IPS-15b (cell line): Measurements from ENCODE around the gene PGLYRP1.

Experiments used
- H3K27me3 ChIP-seq: one replicate; pipeline ENCODE4 v1.6.1; 2013; ENCODE audit warnings: low read length; ENCODE audit not compliant: control insufficient read depth, insufficient read depth
- H3K36me3 ChIP-seq: one replicate; pipeline ENCODE4 v1.6.1; 2013; ENCODE audit warnings: low read length; ENCODE audit not compliant: control insufficient read depth, insufficient read depth
- H3K4me1 ChIP-seq: one replicate; pipeline ENCODE4 v1.6.1; 2013; ENCODE audit warnings: mild to moderate bottlenecking, low read length; ENCODE audit not compliant: control insufficient read depth, insufficient read depth
- H3K4me3 ChIP-seq: one replicate; pipeline ENCODE4 v1.5.1; 2013; ENCODE audit warnings: low read depth, low read length
- H3K9ac ChIP-seq: one replicate; pipeline ENCODE4 v1.6.1; 2013; ENCODE audit warnings: low read depth, mild to moderate bottlenecking, low read length
- H3K9me3 ChIP-seq: one replicate; pipeline ENCODE4 v1.6.1; 2013; ENCODE audit warnings: mild to moderate bottlenecking, low read length; ENCODE audit not compliant: control insufficient read depth, insufficient read depth

Gene PGLYRP1, protein sequence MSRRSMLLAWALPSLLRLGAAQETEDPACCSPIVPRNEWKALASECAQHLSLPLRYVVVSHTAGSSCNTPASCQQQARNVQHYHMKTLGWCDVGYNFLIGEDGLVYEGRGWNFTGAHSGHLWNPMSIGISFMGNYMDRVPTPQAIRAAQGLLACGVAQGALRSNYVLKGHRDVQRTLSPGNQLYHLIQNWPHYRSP

GRCh38 chr19:46022431-46023310, at the start of gene PGLYRP1:
Gene PGLYRP1, minus strand, starts transcription at chr19:46023053. Its CDS starts 32 bp downstream, at chr19:46023021.
- no peaks in the 10 kb centered on the region for H3K9me3 ChIP-seq
- no peaks in the 10 kb centered on the region for H3K27me3 ChIP-seq
- H3K4me3 ChIP-seq, result no peak within 1 kb of the TSS
- H3K36me3 ChIP-seq, result peaks cover 14% of the 10 kb centered on the region
- peaks cover 3% of the 10 kb centered on the region for H3K4me1 ChIP-seq
- H3K9ac ChIP-seq, result no peak within 1 kb of the TSS

DNA sequence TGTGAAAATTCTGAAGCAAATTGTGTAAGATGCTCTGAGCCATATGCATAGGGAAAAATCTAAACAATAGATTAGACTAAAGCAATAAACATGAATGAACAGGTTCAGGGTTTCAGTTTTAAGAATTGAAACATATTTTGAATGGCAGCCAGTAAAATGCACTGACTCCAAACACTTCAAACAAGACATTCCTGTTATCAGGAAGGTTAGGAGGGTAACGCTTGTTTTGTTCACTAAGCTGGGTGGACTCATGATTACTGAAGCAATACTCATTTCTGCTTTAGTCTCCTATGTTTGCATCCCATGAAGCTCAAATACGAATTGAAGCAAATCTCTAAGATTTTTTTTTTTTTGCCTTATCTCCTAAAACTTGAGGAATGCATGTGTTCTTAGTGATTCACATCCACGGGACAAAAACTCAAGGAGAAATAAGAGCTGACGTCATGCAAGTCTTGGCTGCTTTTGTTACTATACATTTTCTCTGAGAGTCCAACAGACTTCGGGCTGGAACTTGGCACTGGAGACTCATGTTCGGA, 47.0 kb upstream of the PGLYRP1 start:
- Histone ChIP-seq H3K27me3 (peaks cover 14% of the 10 kb centered on the region), H3K36me3 (no peaks in the 10 kb centered on the region), H3K4me3 (no peak overlapping the region), H3K9ac (no peak overlapping the region), H3K9me3 (no peaks in the 10 kb centered on the region), H3K4me1 (no peaks in the 10 kb centered on the region)

DNA sequence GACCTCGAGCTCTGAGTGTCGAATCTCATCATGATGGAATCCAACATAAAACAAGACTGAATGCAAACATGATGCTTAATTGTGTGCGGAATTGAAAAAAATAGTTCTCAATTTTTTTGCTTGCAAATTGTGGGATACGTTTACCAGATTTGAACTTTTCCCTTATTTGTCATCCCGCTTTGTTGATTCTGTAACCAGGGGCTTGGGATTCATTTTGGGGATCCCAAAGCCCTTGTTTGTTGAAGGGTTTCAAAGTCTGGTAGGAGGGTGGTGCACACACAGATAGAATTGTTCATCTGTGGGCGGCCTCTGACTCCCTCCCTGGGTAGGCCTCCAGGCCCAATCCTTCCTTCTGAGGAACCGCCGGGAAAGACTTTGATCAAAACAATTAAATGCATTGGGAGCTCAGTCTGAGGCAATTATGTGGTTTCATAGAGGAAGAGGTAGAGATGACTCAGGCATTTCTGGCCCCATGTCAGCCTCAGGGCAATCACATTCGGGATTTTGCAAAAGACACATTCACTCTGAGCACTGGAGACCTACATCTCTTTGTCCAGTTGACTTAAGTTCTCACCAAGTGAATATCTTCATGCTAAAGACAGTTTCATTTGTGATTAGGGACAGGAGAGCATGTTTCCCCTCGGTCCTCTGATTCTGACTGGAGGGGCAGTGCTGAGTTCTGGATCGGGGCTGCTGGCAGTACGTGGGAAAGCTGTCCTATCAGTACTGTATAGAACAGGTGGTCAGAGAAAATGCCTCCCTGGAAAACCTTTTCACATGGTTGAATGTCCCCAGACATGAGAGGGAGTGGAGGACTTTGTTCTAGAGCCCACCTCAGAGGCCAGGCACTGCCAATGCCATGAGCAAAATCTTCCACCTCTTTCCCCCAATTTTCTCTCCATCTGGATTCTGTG, 45.7 kb upstream of the PGLYRP1 start:
- H3K36me3 ChIP-seq, result no peaks in the 10 kb centered on the region
- no peaks in the 10 kb centered on the region for H3K9me3 ChIP-seq
- H3K4me1 ChIP-seq, result no peaks in the 10 kb centered on the region
- peaks cover 12% of the 10 kb centered on the region for H3K27me3 ChIP-seq
- no peak overlapping the region for H3K4me3 ChIP-seq
- H3K9ac ChIP-seq, result no peak overlapping the region

- Histone ChIP-seq H3K27me3 (peaks cover 12% of the 10 kb centered on the region), H3K9me3 (no peaks in the 10 kb centered on the region), H3K4me1 (no peaks in the 10 kb centered on the region), H3K9ac (no peak overlapping the region), H3K36me3 (no peaks in the 10 kb centered on the region), H3K4me3 (no peak overlapping the region)
Observed at GRCh38 chr19:46067691-46068090, 44.8 kb upstream of the PGLYRP1 start.

DNA sequence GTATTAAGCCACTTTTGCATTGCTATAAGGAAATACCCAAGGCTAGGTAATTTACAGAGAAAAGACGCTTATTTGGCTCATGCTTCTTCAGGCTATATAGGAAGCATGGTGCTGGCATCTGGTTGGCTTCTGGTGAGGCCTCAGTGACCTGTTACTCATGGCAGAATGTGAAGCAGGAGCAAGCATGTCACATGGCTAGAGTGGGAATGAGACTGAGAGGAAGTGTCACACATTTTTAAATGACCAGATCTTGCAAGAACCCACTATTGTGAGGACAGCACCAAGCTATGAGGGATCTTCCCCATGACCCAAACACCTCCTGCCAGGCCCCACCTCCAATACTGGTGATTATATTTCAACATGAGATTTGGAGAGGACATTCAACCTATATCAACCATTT, 43.6 kb upstream of the PGLYRP1 start:
- Histone ChIP-seq H3K27me3 (peaks cover 7% of the 10 kb centered on the region), H3K9ac (no peak overlapping the region), H3K36me3 (no peaks in the 10 kb centered on the region), H3K9me3 (no peaks in the 10 kb centered on the region), H3K4me1 (no peaks in the 10 kb centered on the region), H3K4me3 (no peak overlapping the region)

GRCh38 chr19:46065486-46066071, 42.7 kb upstream of the PGLYRP1 start:
- H3K36me3 ChIP-seq, result no peaks in the 10 kb centered on the region
- H3K4me1 ChIP-seq, result no peaks in the 10 kb centered on the region
- peaks cover 7% of the 10 kb centered on the region for H3K27me3 ChIP-seq
- no peak overlapping the region for H3K9ac ChIP-seq
- H3K4me3 ChIP-seq, result no peak overlapping the region
- no peaks in the 10 kb centered on the region for H3K9me3 ChIP-seq

GRCh38 chr19:46063201-46063600, 40.3 kb upstream of the PGLYRP1 start:
- H3K4me1 ChIP-seq, result no peaks in the 10 kb centered on the region
- H3K36me3 ChIP-seq, result no peaks in the 10 kb centered on the region
- peaks cover 4% of the 10 kb centered on the region for H3K27me3 ChIP-seq
- H3K9me3 ChIP-seq, result no peaks in the 10 kb centered on the region
- no peak overlapping the region for H3K9ac ChIP-seq
- H3K4me3 ChIP-seq, result no peak overlapping the region

GRCh38 chr19:46060012-46060411, 37.2 kb upstream of the PGLYRP1 start:
- no peak overlapping the region for H3K4me3 ChIP-seq
- H3K27me3 ChIP-seq, result no peaks in the 10 kb centered on the region
- H3K4me1 ChIP-seq, result no peaks in the 10 kb centered on the region
- no peaks in the 10 kb centered on the region for H3K9me3 ChIP-seq
- H3K9ac ChIP-seq, result no peak overlapping the region
- no peaks in the 10 kb centered on the region for H3K36me3 ChIP-seq

DNA sequence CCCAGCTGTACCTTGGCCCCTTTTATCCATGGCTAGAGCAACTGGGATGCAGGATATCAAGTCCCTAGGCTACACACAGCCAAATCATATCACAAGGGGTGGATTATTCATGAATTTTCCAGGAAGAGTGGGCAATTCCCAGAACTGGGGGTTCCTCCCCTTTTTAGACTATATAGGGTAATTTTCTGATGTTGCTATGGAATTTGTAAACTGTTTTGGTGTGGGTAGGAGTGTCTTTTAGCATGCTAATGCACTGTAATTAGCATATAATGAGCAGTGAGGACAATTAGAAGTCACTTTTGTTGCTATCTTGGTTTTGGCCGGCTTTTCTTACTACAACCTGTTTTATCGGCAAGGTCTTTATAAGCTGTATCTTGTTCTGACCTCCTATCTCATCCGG, 35.9 kb upstream of the PGLYRP1 start:
- no peak overlapping the region for H3K4me3 ChIP-seq
- no peaks in the 10 kb centered on the region for H3K9me3 ChIP-seq
- peaks cover 2% of the 10 kb centered on the region for H3K27me3 ChIP-seq
- no peak overlapping the region for H3K9ac ChIP-seq
- H3K36me3 ChIP-seq, result no peaks in the 10 kb centered on the region
- H3K4me1 ChIP-seq, result no peaks in the 10 kb centered on the region

GRCh38 chr19:46056536-46056935, 33.7 kb upstream of the PGLYRP1 start:
- Histone ChIP-seq H3K9ac (no peak overlapping the region), H3K4me1 (no peaks in the 10 kb centered on the region), H3K9me3 (no peaks in the 10 kb centered on the region), H3K27me3 (peaks cover 2% of the 10 kb centered on the region), H3K4me3 (no peak overlapping the region), H3K36me3 (no peaks in the 10 kb centered on the region)

- H3K4me3 ChIP-seq, result no peak overlapping the region
- peaks cover 2% of the 10 kb centered on the region for H3K27me3 ChIP-seq
- H3K9ac ChIP-seq, result no peak overlapping the region
- H3K36me3 ChIP-seq, result no peaks in the 10 kb centered on the region
- peaks cover 3% of the 10 kb centered on the region for H3K4me1 ChIP-seq
- no peaks in the 10 kb centered on the region for H3K9me3 ChIP-seq
Observed at GRCh38 chr19:46052896-46053295, 30.0 kb upstream of the PGLYRP1 start.
